Esophagus squamous epithelium (tissue), 4 donors: ENCODE results near the gene ALX4.

Experiments used
- POLR2A ChIP-seq, 4 donors: fragments of 450-650 bp; IDR thresholded peaks; one replicate each; pipeline ENCODE4 v1.6.1; 2017; ENCODE audit warnings: antibody characterized with exemption in 4 of 4, mild to moderate bottlenecking in 4 of 4, moderate library complexity in 3 of 4
- TF ChIP-seq, protein P1 (sequence below), 6 experiments: fragments of 450-650 bp in 4 of 6; fragments of 200-600 bp in 2 of 6; sonication (generic) in 2 of 6; IDR thresholded peaks; one replicate each; pipeline ENCODE4 v1.5.1; 2016 to 2019; ENCODE audit warnings: antibody characterized with exemption in 6 of 6, mild to moderate bottlenecking in 4 of 6, moderate library complexity in 4 of 6

DNA sequence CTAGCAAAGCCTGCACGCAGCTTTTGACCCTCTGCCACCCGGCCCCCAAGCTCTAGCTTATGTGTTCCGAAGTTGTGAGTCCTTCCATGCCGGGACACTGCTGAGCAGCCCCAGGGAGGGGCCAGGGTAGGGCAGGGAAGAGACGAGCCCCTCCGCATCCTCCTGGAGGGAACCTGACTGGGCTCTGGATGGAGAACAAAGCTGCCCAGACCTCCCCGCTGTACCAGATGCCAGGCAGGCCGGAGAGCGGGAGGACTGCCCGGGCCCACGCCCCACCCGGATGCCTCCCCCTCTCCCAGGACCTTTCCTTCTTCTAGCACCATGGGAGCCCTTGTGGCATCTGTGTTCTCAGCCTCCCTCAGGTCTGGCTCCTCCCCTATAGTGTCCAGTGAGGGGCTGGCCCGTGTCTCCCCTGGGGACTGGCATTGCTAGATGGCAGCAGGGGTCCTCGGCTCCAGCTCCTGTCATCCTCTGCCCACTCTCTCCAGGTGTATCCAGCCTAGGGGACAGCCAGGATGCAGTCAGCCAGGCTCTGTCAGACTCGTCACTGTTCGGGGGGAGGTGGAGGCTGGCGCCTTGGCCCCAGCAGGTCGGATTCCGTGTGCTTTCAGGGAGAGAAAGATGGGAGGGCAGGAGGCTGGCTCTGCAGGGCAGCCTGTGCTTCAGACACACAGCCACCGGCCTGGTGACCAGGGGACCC, 46.1 kb downstream of the ALX4 start:
- TF ChIP-seq, protein P1, sequence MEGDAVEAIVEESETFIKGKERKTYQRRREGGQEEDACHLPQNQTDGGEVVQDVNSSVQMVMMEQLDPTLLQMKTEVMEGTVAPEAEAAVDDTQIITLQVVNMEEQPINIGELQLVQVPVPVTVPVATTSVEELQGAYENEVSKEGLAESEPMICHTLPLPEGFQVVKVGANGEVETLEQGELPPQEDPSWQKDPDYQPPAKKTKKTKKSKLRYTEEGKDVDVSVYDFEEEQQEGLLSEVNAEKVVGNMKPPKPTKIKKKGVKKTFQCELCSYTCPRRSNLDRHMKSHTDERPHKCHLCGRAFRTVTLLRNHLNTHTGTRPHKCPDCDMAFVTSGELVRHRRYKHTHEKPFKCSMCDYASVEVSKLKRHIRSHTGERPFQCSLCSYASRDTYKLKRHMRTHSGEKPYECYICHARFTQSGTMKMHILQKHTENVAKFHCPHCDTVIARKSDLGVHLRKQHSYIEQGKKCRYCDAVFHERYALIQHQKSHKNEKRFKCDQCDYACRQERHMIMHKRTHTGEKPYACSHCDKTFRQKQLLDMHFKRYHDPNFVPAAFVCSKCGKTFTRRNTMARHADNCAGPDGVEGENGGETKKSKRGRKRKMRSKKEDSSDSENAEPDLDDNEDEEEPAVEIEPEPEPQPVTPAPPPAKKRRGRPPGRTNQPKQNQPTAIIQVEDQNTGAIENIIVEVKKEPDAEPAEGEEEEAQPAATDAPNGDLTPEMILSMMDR (IDR thresholded peaks at IDR 0.05) = no peak
- TF ChIP-seq POLR2A (IDR thresholded peaks at IDR 0.05) = no peak
